Calu3 (cell line): Measurements from ENCODE around the gene CASP6. TPM values are rescaled to one million over a fixed set of nuclear protein-coding genes. Genes with fewer than 3 reads are reported as not detected.

ENCODE experiments used
- BruUV-seq: library from RNA; stranded (reverse); fragments of 400-500 nt; replicated peaks from 2 replicates; lab custom pipeline; 2021; lab: Mats Ljungman, UMichigan
- CTCF ChIA-PET: fragments of 300-600 bp; sonication (Branson Sonifier 250); formaldehyde crosslinking; loops from one replicate; lab custom pipeline; 2022; ENCODE audit warnings: antibody characterized with exemption; lab: Charles Lee
- DNase-seq: peaks from one replicate; pipeline ENCODE4 v3.0.0; 2022
- H3K27ac Mint-ChIP-seq: one replicate; pipeline ENCODE4 v1.8.0; 2022; ENCODE audit warnings: mixed read lengths; ENCODE audit not compliant: unreplicated experiment
- H3K27me3 Mint-ChIP-seq: one replicate; pipeline ENCODE4 v1.8.0; 2022; ENCODE audit warnings: mixed read lengths; ENCODE audit not compliant: unreplicated experiment
- H3K36me3 Mint-ChIP-seq: one replicate; pipeline ENCODE4 v1.8.0; 2022; ENCODE audit warnings: mild to moderate bottlenecking, moderate library complexity, mixed read lengths; ENCODE audit not compliant: insufficient read depth, unreplicated experiment
- H3K4me1 Mint-ChIP-seq: one replicate; pipeline ENCODE4 v1.8.0; 2022; ENCODE audit warnings: mild to moderate bottlenecking, low read depth, mixed read lengths; ENCODE audit not compliant: unreplicated experiment
- H3K4me3 Mint-ChIP-seq: one replicate; pipeline ENCODE4 v1.8.0; 2022; ENCODE audit warnings: mild to moderate bottlenecking, low read depth, moderate library complexity, mixed read lengths; ENCODE audit not compliant: unreplicated experiment
- H3K9me3 Mint-ChIP-seq: one replicate; pipeline ENCODE4 v1.8.0; 2022; ENCODE audit warnings: low read depth, mixed read lengths; ENCODE audit not compliant: unreplicated experiment
- intact Hi-C: fragments of 100-400 bp; cut with micrococcal nuclease; formaldehyde crosslinking; loops from one replicate; pipeline ENCODE4 v1.10.0; 2022; ENCODE audit not compliant: unreplicated experiment
- total RNA-seq: library from RNA; stranded (reverse); gene quantifications from 2 replicates; pipeline ENCODE4 v1.2.3, GENCODE V29; 2022
- TF ChIP-seq, protein P1 (sequence below): fragments of 200-600 bp; IDR thresholded peaks from one replicate; pipeline ENCODE4 v1.8.0; 2022; ENCODE audit warnings: antibody characterized with exemption; ENCODE audit not compliant: unreplicated experiment

CASP6 gene
- total RNA-seq, 1 experiment from 2014 or later = 22.3 TPM

DNA sequence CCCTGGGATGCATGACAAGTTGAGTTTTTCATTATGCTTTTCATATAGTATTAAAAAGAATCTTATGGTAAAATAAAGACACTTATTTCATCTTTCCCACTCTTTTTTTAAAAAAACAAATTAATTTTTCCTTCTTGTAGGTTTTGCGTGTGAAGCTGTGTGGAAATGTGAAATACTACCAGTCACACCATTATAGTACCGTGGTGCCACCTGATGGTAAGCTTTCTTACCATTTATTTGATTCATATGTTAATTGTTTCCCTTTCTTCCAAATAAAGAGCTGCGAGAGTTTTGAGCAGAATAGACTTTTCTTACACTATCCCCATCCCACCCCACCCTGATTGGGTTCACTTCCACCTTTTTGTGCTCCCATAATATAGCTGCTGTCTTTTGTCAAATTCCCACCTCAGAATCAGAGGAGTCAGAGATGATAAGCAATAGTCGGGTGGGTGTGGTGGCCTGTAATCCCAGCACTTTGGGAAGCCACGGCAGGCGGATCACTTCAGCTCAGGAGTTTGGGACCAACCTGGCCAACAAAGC lies 44.3 kb downstream of the CASP6 start:
- H3K4me3 Mint-ChIP-seq = no peak overlapping the region
- H3K27me3 Mint-ChIP-seq = no peaks in the 10 kb centered on the region
- no peaks in the 10 kb centered on the region for H3K9me3 Mint-ChIP-seq
- no TSS peak for BruUV-seq
- no peaks in the 10 kb centered on the region for H3K36me3 Mint-ChIP-seq
- TF ChIP-seq, protein P1, sequence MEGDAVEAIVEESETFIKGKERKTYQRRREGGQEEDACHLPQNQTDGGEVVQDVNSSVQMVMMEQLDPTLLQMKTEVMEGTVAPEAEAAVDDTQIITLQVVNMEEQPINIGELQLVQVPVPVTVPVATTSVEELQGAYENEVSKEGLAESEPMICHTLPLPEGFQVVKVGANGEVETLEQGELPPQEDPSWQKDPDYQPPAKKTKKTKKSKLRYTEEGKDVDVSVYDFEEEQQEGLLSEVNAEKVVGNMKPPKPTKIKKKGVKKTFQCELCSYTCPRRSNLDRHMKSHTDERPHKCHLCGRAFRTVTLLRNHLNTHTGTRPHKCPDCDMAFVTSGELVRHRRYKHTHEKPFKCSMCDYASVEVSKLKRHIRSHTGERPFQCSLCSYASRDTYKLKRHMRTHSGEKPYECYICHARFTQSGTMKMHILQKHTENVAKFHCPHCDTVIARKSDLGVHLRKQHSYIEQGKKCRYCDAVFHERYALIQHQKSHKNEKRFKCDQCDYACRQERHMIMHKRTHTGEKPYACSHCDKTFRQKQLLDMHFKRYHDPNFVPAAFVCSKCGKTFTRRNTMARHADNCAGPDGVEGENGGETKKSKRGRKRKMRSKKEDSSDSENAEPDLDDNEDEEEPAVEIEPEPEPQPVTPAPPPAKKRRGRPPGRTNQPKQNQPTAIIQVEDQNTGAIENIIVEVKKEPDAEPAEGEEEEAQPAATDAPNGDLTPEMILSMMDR = no peak
- intact Hi-C loops = no loop called here
- DNase-seq = no peak
- no peak overlapping the region for H3K27ac Mint-ChIP-seq
- CTCF ChIA-PET = interaction anchor here (0.5 to 1.4 kb wide), 4 partner anchors 12 to 167 kb away, joined by 3 to 6 read pairs (median 4); no protein-coding TSS in a partner anchor
- H3K4me1 Mint-ChIP-seq = no peaks in the 10 kb centered on the region

DNA sequence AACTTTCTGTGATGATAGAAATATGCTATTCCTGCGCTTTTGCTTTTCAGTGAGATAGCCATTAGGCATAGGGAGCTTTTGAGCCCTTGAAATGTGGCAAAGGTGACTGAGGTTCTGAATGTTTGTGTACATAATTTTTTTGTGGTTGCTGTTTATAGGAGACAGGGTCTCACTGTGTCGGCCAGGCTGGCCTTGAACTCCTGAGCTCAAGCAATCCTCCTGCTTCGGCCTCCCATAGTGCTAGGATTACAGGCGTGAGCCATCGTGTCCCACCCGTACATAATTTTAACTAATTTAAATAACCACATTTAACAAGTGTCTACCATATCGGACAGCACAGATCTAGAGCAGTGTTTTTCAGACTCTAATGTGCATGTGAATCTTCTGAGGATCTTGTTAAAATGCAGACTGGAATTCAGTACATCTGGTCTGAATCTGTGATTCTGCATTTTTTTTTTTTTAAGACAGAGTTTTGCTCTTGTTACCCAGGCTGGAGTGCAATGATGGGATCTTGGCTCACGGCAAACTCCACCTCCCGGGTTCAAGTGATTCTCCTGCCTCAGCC lies 45.3 kb downstream of the CASP6 start:
- Mint-ChIP-seq H3K4me1 (no peaks in the 10 kb centered on the region), H3K4me3 (no peak overlapping the region), H3K36me3 (no peaks in the 10 kb centered on the region), H3K27me3 (no peaks in the 10 kb centered on the region), H3K9me3 (no peaks in the 10 kb centered on the region), H3K27ac (no peak overlapping the region)
- intact Hi-C loops = no loop called here
- BruUV-seq = no TSS peak
- CTCF ChIA-PET = no interaction called here
- DNase-seq = no peak
- TF ChIP-seq, protein P1 = no peak

DNA sequence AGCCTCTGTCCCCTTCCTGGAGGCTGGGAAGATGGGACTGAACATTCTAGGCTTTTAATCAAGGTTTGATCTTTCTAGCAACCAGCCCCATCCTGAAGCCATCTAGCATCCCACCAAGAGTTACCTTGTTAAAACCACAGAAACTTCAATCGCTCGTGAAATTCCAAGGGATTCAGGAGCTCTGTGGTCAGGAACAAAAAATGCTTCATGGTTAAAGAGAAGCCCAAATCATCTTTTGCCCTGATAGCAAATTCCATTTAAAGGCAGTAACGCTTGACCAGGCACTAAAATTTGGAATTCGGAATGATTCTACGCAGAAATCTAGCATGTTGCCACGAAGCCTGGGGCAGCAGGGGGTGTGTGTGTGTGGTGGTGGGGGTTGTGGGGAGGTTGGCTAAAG lies 47.8 kb downstream of the CASP6 start:
- no peak overlapping the region for H3K4me3 Mint-ChIP-seq
- no peaks in the 10 kb centered on the region for H3K36me3 Mint-ChIP-seq
- no peak overlapping the region for H3K27ac Mint-ChIP-seq
- TF ChIP-seq, protein P1 = no peak
- CTCF ChIA-PET = no interaction called here
- no peak for DNase-seq
- no peaks in the 10 kb centered on the region for H3K27me3 Mint-ChIP-seq
- no peaks in the 10 kb centered on the region for H3K9me3 Mint-ChIP-seq
- intact Hi-C loops = no loop called here
- BruUV-seq = no TSS peak
- H3K4me1 Mint-ChIP-seq = no peaks in the 10 kb centered on the region

DNA sequence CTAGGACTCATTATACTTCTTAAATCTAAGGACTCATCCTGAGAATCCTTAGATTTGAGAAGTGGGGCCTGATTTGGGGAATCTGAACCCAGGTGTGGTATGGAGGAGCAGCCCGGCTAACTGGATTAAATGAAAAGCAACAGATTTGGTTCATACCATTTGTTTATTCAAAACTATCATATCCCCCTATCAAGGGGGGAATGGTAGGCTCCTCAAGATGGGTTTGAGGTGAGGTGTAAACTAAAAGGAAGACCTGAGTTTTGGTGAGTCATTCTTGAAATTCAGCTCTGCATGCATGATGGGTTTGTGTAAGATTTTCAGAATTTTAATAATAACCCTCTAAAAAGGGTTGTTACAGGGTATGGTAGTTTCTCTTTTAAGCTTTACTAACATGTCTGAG lies 53.4 kb downstream of the CASP6 start:
- Mint-ChIP-seq H3K36me3 (no peaks in the 10 kb centered on the region), H3K4me3 (no peak overlapping the region), H3K9me3 (peaks cover 3% of the 10 kb centered on the region), H3K27me3 (no peaks in the 10 kb centered on the region), H3K27ac (no peak overlapping the region), H3K4me1 (no peaks in the 10 kb centered on the region)
- intact Hi-C loops = no loop called here
- TF ChIP-seq, protein P1 = no peak
- BruUV-seq = no TSS peak
- no peak for DNase-seq
- CTCF ChIA-PET = no interaction called here
